NOMO-1 treated with DMSO at 0.1 percent for 48 hours (cell line): Measurements from ENCODE around the gene ATAT1.
A peak's percentile ranks its signal among the peaks of the same experiment; 100 is the strongest.

ENCODE experiments used
- DNase-seq: peaks from one replicate; lab custom pipeline; 2025; ENCODE audit not compliant: unreplicated experiment; lab: John Stamatoyannopoulos, UW

The ATAT1 gene

DNA sequence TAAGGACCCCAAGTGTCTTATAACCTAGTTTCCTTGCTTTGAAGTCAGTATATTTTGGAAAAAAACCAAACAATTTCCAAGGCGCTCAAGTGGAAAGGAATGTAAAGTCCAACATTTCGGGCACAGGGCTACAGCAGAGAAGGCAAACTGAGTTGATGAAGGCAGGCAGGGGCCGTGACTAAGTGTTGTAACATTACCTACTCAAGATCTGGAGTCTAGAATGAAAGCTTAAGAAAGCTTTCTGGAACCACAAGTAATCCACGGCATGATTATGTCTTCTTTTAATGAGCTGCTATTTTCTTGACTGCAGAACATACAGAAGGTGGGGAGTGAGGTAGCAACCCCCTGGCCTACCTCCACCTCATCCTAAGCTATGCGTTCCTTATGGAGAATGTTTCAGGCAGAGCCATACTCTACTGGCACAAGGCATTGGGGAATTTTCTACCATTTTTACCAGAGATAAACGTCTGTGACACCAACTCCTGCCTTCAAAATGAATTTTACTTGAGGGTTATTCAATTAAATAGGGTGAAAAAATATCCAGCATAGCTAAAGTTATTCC is 13.9 kb upstream of the ATAT1 start:
- DNase-seq: no peak

GRCh38 chr6:30613251-30614043 is 13.2 kb upstream of the ATAT1 start:
- peak; percentile 25 for DNase-seq

DNA sequence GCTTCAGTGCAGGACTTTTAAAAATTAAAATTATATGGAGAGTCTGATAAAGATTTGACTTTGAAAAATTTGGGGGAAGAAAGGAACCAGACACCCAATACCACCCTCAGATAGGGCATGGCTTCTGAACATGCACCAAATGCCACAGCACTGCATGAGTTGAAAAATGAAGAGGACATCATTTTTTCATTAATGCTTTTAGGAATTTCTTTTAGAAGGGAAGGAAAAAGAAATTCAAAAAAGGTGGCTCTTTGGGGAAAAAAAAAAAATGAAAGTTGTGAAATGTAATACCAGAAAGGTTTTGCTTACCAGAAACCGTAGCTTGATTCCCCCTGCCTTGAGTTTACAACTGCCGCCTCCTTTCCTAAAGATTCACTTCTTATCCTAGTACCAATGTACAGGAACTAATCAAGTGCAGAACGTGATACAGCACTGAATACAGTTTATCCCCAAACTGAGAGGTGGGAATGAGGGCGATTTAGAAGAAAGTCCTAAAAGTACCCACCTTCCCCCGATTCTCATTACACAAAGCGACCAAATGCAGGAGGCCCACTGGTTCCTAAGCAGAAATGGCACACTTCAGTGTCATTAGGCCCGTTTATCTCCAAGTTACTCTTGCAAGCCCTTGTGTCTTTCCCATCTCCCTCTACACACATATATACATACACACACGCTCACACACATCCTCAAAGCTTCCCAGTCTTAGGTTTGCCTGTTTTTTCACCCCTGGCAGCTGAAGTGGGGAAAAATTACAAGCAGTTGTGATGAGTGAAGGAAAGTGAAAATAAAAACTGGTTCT is 12.4 kb upstream of the ATAT1 start:
- DNase-seq: no peak

GRCh38 chr6:30614843-30615218 is 11.8 kb upstream of the ATAT1 start:
- peak; percentile 95 for DNase-seq

DNA sequence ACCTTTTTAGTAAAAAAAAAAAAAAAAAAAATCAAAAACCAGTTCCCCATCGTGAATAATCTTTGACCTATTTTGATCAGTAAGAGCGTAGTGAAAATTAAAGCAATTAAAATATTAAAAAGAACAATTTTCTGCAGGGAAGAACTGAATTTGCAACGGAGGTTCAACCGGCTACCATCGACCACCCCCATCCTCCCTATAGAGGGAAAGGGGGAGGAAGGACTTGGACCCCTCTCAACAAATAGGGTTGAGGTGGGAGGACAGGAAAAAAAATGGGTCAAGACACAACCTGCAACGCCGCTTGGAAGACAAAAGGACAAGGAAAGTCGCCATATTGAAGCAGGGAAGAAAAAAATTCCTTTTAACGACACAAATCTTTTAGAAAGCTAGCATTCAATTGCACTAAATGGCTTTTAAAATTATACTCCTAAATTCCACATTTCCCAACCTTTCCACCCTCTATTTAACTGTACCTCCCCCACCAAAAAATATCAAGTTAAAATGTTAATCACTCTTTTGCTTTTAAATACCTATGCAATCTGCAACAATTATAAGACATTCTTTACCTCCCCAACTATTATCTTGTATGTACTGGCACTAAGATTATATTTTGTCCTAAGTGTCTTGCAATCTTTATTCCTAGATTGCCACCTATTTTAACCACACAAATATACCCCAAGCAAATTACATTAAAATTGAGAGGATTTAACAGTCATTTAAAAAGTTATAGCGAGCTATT is 11.3 kb upstream of the ATAT1 start:
- peak; percentile 70 for DNase-seq

DNA sequence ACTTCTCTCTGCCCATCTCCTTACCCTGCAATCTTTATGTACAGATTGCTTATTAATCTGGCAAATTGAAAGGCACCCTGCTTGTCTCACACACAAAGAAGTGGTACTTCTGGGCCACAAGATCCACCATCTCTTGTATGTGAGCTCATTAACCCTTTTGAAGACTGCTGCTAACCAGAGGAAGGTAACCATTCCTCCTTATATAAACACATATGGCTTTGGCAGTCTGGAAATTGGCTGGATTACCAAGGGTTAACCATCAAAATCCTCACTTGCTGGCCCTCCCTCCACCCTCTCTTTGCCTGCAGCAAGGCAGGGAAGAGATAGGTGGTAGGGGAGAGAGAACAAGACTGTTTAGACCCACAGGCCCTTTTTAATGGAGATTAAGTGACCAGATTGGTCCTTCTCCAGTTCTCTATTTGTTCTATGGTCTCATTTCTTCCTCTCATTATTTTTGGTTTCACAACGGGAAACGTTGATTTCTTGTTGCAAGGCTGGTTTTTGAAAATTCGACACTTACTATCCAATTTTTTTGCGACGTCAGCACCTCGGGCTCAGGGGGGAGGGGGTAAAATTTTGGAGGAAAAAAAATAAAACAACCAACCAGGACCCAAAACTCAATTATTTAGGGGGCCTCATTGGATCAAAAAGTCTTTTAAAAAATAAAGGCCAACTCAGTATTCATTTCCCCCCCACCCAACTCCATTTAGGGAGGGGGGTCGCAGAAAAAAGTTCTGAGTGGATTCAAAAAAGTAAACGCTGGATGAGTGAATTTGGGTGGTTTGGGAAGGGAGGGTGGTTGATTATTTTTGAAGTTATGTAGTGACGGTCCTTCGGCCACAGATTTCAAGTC is 10.5 kb upstream of the ATAT1 start:
- DNase-seq: peak; percentile 53

DNA sequence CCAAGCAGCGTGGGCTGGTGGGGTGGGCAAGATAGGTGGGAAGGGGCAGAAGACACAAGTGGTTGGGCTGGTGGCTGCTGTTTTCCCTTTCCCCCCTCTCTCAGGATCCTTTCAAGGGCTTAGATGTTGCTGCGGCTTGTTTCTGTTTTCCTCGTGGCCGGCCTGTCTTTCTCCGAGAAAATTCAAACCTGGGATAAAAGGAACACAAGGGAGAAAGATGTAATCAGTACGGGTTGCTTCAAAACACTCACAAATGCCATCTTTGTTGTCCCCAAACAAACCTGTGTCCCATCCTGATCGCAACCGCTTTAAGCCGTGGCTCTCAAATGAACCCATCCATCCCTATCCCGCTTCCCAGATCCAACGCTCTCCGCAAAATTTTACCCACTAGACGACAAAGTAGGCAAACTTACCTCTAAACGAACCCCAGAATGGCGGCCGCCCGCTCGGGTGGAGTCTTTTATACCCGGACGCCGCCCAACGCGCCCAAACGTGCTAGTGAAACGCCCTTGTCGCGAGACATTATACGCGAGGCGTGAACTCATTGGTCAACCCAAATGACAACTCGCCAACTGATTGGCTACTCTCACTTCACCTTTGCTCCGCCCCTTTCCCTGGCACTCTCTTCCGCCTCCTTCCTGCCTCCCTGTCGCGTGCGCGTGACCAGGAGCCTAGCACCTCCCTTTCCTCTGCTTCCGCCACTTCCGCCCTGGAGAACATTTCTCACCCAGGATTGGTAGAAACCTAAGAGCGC is 9.7 kb upstream of the ATAT1 start, which contains the start of gene PPP1R10:
Gene PPP1R10 (minus strand): TSS at position 433 of the 754 bp plus-strand sequence. CDS start 7,299 bp downstream, outside the sequence.
- peak; percentile 100 for DNase-seq

DNA sequence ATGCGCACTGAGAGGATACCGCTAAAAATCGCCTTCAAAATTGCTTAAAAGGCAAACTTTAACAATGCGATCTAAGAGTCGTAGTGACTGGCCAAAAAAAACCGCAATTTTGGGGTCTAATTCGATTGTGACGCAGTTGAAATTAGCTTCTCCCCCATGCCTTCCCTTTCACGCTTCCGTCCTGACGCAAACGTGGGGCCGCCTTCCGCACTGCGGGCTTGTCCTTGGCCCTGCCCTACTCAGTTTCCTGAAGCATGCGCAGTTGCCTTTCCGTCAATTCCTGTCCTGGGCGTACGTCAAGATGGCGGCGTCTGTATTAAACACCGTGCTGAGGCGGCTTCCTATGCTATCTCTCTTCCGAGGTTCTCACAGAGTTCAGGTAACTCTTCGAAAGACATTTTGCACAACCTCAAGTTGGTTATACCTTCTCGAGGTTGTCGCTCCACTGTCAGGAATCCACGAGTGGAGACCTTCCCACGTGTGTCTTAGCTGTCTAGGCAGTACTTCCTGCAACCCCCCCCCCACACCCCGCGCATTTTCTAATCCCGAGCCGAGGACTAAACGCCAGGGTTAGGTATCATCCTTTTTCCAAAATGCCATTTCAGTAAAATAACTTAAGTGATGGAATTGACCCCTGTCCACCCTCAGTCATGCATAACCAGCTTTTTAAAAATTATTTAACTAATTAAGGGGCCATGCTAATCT is 9.0 kb upstream of the ATAT1 start, which contains the start of gene MRPS18B:
Gene MRPS18B (plus strand): TSS at position 276 of the 705 bp plus-strand sequence. CDS start 26 bp downstream, at position 302.
- DNase-seq: peak; percentile 98

DNA sequence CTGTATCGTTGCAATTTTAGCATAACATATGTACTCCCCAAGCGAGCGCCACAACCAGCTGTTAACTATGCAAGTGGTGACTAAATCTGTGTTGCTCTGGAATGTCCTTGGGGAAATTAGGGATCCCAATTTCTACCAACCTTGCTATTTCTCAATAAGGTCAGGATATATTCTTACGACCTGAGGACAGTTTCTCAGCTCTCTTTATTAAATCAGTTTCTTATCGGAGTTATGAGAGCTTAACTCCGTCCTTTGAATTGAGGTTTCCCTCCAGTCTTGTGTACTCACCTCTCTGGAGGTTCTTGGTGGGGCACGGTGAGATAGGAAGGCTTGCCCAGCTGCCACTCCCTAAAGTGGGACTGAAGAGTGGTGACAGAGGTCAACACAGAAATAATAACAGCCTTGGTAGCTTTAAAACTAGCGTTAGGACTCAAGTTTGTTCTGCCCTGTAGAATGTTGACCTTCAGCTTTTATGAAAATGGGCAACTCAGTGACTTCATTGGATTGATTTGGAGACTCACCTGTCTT is 8.3 kb upstream of the ATAT1 start:
- DNase-seq: no peak

DNA sequence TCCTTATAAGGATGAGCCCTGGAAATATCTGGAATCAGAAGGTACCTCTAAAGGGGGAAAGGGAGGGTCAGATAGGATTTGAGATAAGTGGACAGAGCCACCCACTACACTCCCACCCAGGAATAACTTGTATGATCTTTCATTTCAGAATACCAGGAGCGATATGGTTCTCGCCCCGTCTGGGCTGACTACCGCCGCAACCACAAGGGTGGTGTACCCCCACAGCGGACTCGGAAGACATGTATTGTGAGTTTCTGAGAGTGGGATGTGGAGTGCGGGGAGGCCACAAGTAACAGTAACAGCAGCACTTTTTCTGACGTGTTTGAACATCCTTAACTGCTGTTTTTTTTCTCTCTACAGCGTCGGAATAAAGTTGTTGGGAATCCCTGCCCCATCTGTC is 7.1 kb upstream of the ATAT1 start:
- DNase-seq: no peak

DNA sequence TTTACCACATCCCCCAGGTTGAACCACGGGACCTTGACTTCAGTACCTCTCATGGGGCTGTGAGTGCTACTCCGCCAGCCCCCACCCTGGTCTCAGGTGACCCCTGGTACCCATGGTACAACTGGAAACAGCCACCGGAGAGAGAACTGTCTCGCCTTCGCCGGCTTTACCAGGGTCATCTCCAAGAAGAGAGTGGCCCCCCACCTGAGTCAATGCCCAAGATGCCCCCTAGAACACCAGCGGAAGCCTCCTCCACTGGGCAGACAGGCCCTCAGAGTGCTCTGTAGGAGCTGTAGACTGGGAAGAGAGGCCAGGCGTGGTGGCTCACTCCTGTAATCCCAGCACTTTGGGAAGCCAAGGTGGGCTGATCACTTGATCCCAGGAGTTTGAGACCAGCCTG is 1.2 kb upstream of the ATAT1 start:
- DNase-seq: no peak

- DNase-seq: no peak
Measured at GRCh38 chr6:30635834-30636233, 9.2 kb downstream of the ATAT1 start.

- no peak for DNase-seq
Measured at GRCh38 chr6:30640481-30640880, 13.8 kb downstream of the ATAT1 start.

DNA sequence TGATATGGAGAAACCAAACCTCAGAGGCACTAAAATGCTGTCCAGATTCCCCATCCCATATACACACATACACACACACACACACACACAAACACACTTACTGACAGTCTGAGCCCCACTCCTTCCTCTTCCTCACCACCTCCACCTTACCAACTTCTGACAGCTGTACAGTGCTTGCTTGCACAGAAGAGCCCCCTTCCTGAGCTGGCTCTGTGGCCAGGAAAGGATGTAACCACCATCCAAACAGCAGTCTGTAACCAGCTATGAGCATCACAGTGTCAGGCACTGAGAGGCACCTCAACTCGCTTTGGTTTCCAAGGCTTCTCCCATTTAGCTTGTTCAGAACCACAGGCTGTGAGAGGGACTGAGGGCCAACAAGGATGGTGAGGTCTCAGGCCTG is 14.4 kb downstream of the ATAT1 start:
- no peak for DNase-seq

- DNase-seq: no peak
Measured at GRCh38 chr6:30643656-30644055, 17.0 kb downstream of the ATAT1 start.

- no peak for DNase-seq
Measured at GRCh38 chr6:30644769-30645168, 18.1 kb downstream of the ATAT1 start.

GRCh38 chr6:30645989-30646388 is 19.3 kb downstream of the ATAT1 start:
- no peak for DNase-seq

GRCh38 chr6:30646450-30647241 is 20.0 kb downstream of the ATAT1 start, which contains the start of gene C6orf136:
C6orf136 (plus strand) TSS chr6:30647133; CDS start chr6:30647232, 99 bp downstream.
- peak; percentile 90 for DNase-seq
